Adrenal gland (tissue), 12 donors: ENCODE results near the gene MYO9A. TPM values are rescaled to one million over a fixed set of nuclear protein-coding genes. Genes with fewer than 3 reads are reported as not detected.

Experiments
- DNase-seq, 7 donors: peaks; one replicate each; pipeline ENCODE4 v3.0.0-alpha.2; 2019 to 2020
- H3K27ac ChIP-seq, 5 donors: fragments of 200-600 bp; sonication (generic) in 4 of 5; 1 replicate in 3 of 5; 2 replicates in 2 of 5; pipeline versions ENCODE4 v1.5.1 to v1.8.0; 2016 to 2020; ENCODE audit warnings: mild to moderate bottlenecking in 1 of 5
- H3K27me3 ChIP-seq: fragments of 200-600 bp; 2 replicates; pipeline ENCODE4 v1.8.0; 2021
- H3K36me3 ChIP-seq, 2 donors: fragments of 200-600 bp; replicated peaks in 1 of 2; 1 replicate in 1 of 2; 2 replicates in 1 of 2; pipeline versions ENCODE4 v1.5.1 to v1.8.0; 2018 to 2022
- H3K4me1 ChIP-seq, 2 donors: fragments of 200-600 bp; replicated peaks in 1 of 2; 1 replicate in 1 of 2; 2 replicates in 1 of 2; pipeline versions ENCODE4 v1.5.1 to v1.8.0; 2018 to 2021
- H3K4me3 ChIP-seq, 4 donors: fragments of 200-600 bp; sonication (generic) in 3 of 4; one replicate each; pipeline ENCODE4 v1.5.1; 2016 to 2018
- H3K9me3 ChIP-seq, 3 donors: fragments of 200-600 bp; sonication (generic) in 1 of 3; replicated peaks in 1 of 3; 1 replicate in 2 of 3; 2 replicates in 1 of 3; pipeline versions ENCODE4 v1.5.1 to v1.8.0; 2016 to 2021
- POLR2A ChIP-seq, 2 donors: fragments of 450-650 bp; IDR thresholded peaks; one replicate each; pipeline ENCODE4 v1.6.1; 2017; ENCODE audit warnings: antibody characterized with exemption in 2 of 2, mild to moderate bottlenecking in 2 of 2, moderate library complexity in 1 of 2
- WGBS, 4 donors: extraction: QIAGEN DNeasy Blood & Tissue Kit in 2 of 4; methylation state at CpG; one replicate each; pipeline versions ENCODE4 v1.1.5 to v1.1.7; 2013 to 2017; 5-methylcytosine and 5-hydroxymethylcytosine counted together
- intact Hi-C, 2 donors: fragments of 100-400 bp; cut with DNase I; formaldehyde crosslinking; loops; one replicate each; pipeline versions ENCODE4 v1.14.1 to v1.15.0; 2022 to 2023
- polyA plus RNA-seq, 3 donors: library from polyadenylated mRNA; stranded (reverse); fragments of 200-250 nt in 2 of 3; fragments of 350-450 nt in 1 of 3; fragmentation: Illumina TruSeq in 1 of 3; extraction: RNeasy Lipid Tissue Mini Kit (QIAGEN cat#74804) in 1 of 3; gene quantifications; one replicate each; pipeline ENCODE4 v1.2.3, GENCODE V29; 2013 to 2014
- total RNA-seq, 9 donors: library from RNA; depleted of rRNA in 4 of 9; stranded (reverse); fragments of >200 nt in 4 of 9; fragments of 120-200 nt in 1 of 9; fragmentation: NEBNext Ultra II Directional in 1 of 9; extraction: Animal tissue kit (Norgen Biotek cat#: 25700) in 1 of 9; gene quantifications; one replicate each; pipeline versions ENCODE4 v1.1.0 to v1.2.4, GENCODE V29; 2013 to 2023
- TF ChIP-seq, protein P1 (sequence below), 6 experiments: fragments of 450-650 bp in 4 of 6; fragments of 200-600 bp in 2 of 6; sonication (generic) in 1 of 6; IDR thresholded peaks; 1 replicate in 5 of 6; 2 replicates in 1 of 6; pipeline versions ENCODE4 v1.5.1 to v1.8.0; 2016 to 2021; ENCODE audit warnings: antibody characterized with exemption in 6 of 6, mild to moderate bottlenecking in 2 of 6, moderate library complexity in 1 of 6
- donor health status: healthy with polysubstance abuse.
- donor health status: Bipolar disorder and iron deficiency.
- donor health status: DM: yes; HTN: yes; CAD: no.
- donor health status: DM: no; HTN: no; CAD: no.
- donor health status: DM: no; HTN: no; CAD: no.
- donor health status: DM: yes; HTN: yes; CAD: no.

The MYO9A gene
- total and polyA plus RNA-seq, 12 donors: 3.0 to 34.0 (median 19.8) TPM

DNA sequence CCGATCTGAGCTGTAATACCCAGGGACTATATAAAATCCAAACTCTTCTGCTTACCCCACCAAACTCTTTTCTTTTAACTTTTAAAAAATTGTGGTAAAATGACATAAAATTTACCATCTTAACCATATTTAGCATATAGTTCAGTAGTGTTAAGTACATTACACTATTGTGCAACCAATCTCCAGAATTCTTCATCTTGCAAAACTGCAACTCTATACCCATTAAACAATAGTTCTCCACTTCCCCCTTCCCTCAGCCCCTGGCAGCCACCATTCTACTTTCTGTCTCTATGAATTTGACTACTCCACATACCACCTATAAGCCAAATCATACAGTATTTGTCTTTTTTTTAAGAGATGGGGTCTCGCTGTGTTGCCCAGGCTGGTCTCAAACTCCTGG is 39.0 kb upstream of the MYO9A start:
- Histone ChIP-seq H3K36me3 (no peaks in the 10 kb centered on the region), H3K9me3 (no peaks in the 10 kb centered on the region), H3K4me1 (peaks cover 6 to 7% of the 10 kb centered on the region in 2 donors), H3K27me3 (no peaks in the 10 kb centered on the region), H3K4me3 (no peak overlapping the region), H3K27ac (no peak overlapping the region)
- TF ChIP-seq POLR2A (IDR thresholded peaks at IDR 0.05): no peak
- TF ChIP-seq, protein P1, sequence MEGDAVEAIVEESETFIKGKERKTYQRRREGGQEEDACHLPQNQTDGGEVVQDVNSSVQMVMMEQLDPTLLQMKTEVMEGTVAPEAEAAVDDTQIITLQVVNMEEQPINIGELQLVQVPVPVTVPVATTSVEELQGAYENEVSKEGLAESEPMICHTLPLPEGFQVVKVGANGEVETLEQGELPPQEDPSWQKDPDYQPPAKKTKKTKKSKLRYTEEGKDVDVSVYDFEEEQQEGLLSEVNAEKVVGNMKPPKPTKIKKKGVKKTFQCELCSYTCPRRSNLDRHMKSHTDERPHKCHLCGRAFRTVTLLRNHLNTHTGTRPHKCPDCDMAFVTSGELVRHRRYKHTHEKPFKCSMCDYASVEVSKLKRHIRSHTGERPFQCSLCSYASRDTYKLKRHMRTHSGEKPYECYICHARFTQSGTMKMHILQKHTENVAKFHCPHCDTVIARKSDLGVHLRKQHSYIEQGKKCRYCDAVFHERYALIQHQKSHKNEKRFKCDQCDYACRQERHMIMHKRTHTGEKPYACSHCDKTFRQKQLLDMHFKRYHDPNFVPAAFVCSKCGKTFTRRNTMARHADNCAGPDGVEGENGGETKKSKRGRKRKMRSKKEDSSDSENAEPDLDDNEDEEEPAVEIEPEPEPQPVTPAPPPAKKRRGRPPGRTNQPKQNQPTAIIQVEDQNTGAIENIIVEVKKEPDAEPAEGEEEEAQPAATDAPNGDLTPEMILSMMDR (IDR thresholded peaks at IDR 0.05): no peak
- DNase-seq: no peak
- intact Hi-C loops: loop anchor here in 1 of 2 donors (10.0 kb wide), 3 partner anchors 352 to 412 kb away; no protein-coding TSS in a partner anchor
- 86 to 92% (median 86%) methylated on average over 2 of the region's 2 CpGs for WGBS, 4 donors

DNA sequence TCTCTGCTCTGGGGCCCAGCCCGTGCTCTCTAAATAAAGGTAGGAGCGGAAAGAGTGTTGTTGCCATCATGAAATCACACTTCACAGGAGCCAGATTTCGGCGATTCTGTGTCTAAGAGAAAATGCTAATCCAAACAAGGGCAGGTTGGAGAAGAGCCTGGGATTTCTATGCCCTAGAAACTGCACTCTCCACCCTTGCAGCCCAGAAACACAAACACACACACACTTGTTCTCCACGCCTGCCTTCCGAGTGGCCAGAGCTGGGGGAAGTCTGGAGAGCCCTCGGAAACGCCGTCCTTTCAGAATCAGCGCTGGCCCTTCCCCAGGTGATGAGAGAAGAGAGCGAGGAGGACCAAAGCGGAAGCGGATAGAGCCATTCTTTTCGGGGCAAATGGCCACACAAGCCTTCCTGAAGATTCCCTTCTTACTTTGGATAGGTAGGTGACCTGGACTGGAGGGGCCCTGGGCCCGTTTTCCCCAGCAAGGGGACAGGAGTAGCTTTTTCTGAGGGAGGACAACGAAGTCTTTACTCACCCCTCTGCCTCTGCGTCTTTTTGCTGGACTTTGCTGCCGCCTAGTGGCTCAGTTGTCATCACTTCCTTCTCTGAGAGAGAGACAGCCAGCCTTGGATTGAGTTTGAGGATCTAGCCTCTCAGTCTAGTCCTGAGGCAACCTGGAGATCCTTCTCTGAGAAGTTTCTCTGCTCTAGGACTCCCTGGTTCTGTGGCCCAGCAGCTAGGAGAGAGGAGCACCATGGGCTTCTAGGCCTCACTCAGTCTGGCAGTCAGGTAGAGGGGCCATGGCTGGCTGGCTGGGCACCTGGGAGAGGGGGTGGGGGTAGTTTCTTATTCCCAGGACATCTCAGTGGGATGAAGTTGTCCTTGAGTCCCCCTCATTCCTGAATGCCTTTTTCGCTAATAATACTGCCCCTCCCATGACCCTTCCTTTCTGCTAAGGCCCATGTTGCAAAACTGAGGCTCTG is 38.0 kb upstream of the MYO9A start:
- Histone ChIP-seq H3K4me3 (peak overlapping the region in 2 of 4 donors; percentile 31 to 72), H3K27ac (peak overlapping the region in 3 of 5 donors; percentile 24 to 47 (median 31)), H3K9me3 (no peaks in the 10 kb centered on the region), H3K36me3 (no peaks in the 10 kb centered on the region), H3K4me1 (peaks cover 6 to 7% of the 10 kb centered on the region in 2 donors), H3K27me3 (no peaks in the 10 kb centered on the region)
- 1 to 6% (median 5%) methylated on average over 6 to 19 of the region's 19 CpGs for WGBS, 4 donors
- no peak for TF ChIP-seq POLR2A (IDR thresholded peaks at IDR 0.05)
- TF ChIP-seq, protein P1 (IDR thresholded peaks at IDR 0.05): peak; percentile 68 to 95 (median 89)
- DNase-seq: peak; percentile 82 to 94 (median 87)
- intact Hi-C loops: loop anchor here in 1 of 2 donors (10.0 kb wide), 3 partner anchors 351 to 411 kb away; no protein-coding TSS in a partner anchor

DNA sequence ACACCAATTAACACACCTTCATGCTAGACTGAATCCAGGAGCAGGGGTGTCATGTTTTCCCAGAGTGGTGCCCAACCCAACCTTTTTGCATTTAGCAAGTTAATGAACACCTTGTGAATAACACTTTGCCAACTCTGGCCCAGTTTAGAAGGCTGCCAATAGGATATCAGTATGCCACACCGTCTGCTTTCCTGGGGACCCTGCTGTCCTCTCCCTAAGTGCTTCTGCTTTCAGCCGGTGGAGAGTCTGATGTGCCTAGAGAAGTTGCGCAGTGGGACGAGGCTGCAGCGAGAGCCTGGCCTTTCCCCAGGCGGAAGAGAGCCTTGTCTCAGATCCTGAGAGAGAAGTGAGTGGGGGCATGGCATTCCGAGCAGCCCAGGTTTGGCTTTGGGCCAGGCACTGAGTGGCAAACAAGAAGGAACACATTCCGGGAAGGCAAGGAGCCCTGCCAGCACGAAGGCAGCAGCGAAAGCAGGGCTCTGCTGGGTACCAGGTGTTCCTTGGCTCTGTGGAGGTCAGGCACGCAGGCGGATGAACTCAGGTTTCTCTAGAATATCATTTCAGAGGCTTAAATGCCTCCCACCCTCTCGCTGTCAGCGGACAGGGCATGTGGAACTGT is 37.2 kb upstream of the MYO9A start:
- Histone ChIP-seq H3K36me3 (no peaks in the 10 kb centered on the region), H3K9me3 (no peaks in the 10 kb centered on the region), H3K4me1 (peaks cover 6 to 7% of the 10 kb centered on the region in 2 donors), H3K4me3 (peak overlapping the region in 2 of 4 donors; percentile 31 to 72), H3K27me3 (no peaks in the 10 kb centered on the region), H3K27ac (peak overlapping the region in 2 of 5 donors; percentile 24 to 47)
- DNase-seq: peak; percentile 40 to 86 (median 82)
- TF ChIP-seq, protein P1 (IDR thresholded peaks at IDR 0.05): no peak
- TF ChIP-seq POLR2A (IDR thresholded peaks at IDR 0.05): no peak
- intact Hi-C loops: loop anchor here in 1 of 2 donors (10.0 kb wide), 3 partner anchors 350 to 410 kb away; no protein-coding TSS in a partner anchor
- 18 to 37% (median 22%) methylated on average over 8 to 14 of the region's 14 CpGs for WGBS, 4 donors

- Histone ChIP-seq H3K9me3 (no peaks in the 10 kb centered on the region), H3K27me3 (no peaks in the 10 kb centered on the region), H3K4me3 (no peak overlapping the region), H3K4me1 (peaks cover 6 to 7% of the 10 kb centered on the region in 2 donors), H3K27ac (no peak overlapping the region), H3K36me3 (no peaks in the 10 kb centered on the region)
- 95 to 96% (median 95%) methylated on average over 7 of the region's 7 CpGs for WGBS, 4 donors
- no peak for TF ChIP-seq POLR2A (IDR thresholded peaks at IDR 0.05)
- TF ChIP-seq, protein P1 (IDR thresholded peaks at IDR 0.05): no peak
- DNase-seq: no peak
- intact Hi-C loops: loop anchor here in 1 of 2 donors (10.0 kb wide), 3 partner anchors 350 to 410 kb away; no protein-coding TSS in a partner anchor
Measured at GRCh38 chr15:72154316-72154715, 36.4 kb upstream of the MYO9A start.
